LNCaP clone FGC (cell line): ENCODE measurements around the gene ANK3.

Source experiments
- DNase-seq: peaks from one replicate; pipeline ENCODE4 v3.0.0-alpha.2; 2011; ENCODE audit warnings: low read depth
- H3K4me3 ChIP-seq: 2 replicates; pipeline ENCODE4 v1.5.1; 2011; ENCODE audit warnings: mild to moderate bottlenecking, low read depth, low read length, control low read depth
- TF ChIP-seq, protein P1 (sequence below): IDR thresholded peaks from 2 replicates; pipeline ENCODE4 v1.5.1; 2012; ENCODE audit warnings: mild to moderate bottlenecking; ENCODE audit not compliant: control insufficient read depth, insufficient read depth; ENCODE audit errors: extremely low read depth

ANK3 gene

DNA sequence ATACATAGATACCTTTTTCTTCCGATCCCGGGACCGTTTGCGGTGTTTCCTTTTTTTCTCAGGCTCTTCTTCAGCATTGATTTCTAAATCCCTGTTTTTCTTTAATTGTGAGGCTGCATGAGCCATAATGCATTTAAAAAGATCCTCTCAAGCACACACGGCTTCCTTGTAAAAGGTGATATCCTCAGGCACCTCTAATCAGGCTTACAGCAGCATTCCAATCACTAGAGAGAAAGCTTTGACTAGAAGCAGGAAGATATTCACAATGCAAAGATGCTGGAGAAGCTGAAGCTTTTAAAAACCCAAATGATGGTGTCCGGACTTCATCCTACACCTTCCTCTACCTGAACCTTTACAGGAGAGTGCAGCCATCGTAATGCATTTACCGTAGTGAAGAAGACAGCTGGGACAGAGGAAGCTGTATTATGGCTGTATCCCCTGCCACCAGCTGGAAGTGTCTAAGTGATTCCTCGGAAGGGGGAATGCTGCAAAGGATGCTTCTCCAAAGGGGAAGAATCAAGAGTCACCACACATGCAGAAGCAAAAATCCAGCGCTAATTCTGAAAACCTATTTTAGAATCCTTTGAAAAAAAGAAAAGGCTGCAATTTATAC is at the start of gene ANK3:
Gene ANK3, minus strand, starts transcription at position 463 of the 613 bp plus-strand sequence. Its CDS starts 337 bp downstream, at position 126.
- TF ChIP-seq, protein P1, sequence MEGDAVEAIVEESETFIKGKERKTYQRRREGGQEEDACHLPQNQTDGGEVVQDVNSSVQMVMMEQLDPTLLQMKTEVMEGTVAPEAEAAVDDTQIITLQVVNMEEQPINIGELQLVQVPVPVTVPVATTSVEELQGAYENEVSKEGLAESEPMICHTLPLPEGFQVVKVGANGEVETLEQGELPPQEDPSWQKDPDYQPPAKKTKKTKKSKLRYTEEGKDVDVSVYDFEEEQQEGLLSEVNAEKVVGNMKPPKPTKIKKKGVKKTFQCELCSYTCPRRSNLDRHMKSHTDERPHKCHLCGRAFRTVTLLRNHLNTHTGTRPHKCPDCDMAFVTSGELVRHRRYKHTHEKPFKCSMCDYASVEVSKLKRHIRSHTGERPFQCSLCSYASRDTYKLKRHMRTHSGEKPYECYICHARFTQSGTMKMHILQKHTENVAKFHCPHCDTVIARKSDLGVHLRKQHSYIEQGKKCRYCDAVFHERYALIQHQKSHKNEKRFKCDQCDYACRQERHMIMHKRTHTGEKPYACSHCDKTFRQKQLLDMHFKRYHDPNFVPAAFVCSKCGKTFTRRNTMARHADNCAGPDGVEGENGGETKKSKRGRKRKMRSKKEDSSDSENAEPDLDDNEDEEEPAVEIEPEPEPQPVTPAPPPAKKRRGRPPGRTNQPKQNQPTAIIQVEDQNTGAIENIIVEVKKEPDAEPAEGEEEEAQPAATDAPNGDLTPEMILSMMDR = no peak
- no peak for DNase-seq

DNA sequence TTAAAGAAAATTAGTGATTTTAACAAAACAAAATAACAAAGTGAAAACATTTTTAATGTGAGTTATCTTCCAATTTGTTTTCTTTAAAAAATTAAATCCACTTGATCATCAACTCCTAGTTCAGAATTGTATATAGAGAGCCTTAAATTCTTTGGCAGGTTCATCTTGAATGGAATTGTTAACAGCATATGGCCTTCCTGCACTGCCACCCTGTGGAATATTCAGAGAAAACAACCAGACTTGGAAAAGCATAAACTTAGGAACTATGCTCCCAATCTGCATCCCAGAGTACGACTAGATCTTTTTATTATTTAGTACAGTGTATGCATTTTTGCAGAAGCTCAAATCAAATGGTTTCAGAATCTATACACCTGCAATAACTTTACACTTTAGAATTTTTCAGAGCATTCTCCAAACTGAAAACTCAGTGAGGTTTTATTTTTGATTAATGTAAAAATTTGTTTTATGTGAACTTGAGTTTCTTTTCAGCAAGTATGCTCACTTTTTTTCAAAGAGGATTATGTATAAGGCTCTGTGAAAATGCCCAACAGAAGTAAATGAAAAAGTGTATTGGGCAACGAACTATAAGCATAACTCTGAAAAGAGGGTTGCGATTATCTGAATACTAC is 44.9 kb upstream of the ANK3 start:
- no peak overlapping the region for H3K4me3 ChIP-seq
- TF ChIP-seq, protein P1 = peak; percentile 67
- peak; percentile 43 for DNase-seq

More for the DNA sequence above, at the start of gene ANK3:
- no peak within 1 kb of the TSS for H3K4me3 ChIP-seq

DNA sequence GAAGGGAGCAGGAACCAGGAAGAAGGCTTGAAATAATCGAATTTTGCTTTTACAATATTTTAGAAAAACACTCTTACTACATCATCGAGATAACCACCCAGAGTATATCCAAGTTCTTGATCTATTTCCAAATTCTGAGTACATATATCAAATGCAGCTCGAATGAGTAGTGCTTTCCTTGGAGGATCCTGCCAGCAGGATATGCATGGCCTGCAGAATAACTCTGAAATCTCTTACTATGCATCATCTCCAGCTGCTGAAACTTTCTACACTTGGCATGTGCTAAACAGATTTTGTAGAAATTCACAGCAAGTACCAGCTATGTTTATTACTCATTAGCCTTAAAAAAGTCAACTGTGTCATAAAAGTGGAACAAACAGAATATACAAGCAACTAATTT is 44.0 kb upstream of the ANK3 start:
- no peak overlapping the region for H3K4me3 ChIP-seq
- DNase-seq = no peak
- TF ChIP-seq, protein P1 = no peak

DNA sequence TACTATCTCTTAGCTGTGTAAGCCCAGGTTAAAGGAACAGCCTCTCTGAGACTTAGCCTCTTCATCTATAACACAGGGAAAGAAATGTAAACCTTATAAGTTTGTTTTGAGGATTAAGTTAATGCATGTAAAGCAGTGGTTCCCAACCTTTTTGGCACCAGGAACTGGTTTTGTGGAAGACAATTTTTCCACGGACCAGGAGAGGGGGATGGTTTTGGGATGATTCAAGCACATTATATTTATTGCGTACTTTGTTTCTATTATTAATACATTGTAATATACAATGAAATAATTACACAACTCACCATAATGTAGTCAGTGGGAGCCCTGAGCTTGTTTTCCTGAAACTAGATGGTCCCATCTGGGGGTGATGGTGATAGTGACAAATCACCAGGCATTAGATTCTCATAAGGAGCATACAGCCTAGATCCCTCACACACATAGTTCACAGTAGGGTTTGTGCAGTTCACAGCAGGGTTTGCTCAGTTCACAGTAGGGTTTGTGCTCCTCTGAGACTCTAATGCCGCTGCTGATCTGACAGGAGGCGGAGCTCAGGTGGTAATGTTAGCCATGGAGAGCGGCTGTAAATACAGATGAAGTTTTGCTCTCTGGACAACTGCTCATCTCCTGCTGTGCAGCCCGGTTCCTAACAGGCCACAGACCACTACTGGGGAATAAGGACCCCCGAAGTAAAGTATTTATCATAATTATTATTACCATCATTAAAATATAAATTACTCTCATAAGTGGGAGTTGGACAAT is 41.3 kb upstream of the ANK3 start:
- DNase-seq = no peak
- TF ChIP-seq, protein P1 = no peak
- H3K4me3 ChIP-seq = no peak overlapping the region

DNA sequence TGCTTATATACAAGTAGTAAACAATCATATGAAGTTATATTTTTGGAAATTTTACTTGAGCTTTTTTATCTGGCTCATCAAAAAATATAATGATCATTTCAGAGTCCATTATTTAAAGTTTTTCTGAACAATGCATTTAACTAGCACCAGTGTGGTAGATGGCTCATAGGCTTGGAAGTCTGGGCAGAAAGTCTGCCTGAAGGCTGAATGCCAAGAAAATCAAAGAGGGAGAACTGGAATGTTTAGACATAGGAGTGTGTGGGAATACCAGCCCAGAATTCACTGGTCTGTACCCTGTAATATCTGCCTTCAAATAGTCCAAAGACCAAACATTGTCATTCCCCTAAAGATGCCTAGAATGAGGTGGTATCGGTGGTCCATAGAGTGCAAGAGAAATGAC is 40.3 kb upstream of the ANK3 start:
- peak; percentile 57 for DNase-seq

DNA sequence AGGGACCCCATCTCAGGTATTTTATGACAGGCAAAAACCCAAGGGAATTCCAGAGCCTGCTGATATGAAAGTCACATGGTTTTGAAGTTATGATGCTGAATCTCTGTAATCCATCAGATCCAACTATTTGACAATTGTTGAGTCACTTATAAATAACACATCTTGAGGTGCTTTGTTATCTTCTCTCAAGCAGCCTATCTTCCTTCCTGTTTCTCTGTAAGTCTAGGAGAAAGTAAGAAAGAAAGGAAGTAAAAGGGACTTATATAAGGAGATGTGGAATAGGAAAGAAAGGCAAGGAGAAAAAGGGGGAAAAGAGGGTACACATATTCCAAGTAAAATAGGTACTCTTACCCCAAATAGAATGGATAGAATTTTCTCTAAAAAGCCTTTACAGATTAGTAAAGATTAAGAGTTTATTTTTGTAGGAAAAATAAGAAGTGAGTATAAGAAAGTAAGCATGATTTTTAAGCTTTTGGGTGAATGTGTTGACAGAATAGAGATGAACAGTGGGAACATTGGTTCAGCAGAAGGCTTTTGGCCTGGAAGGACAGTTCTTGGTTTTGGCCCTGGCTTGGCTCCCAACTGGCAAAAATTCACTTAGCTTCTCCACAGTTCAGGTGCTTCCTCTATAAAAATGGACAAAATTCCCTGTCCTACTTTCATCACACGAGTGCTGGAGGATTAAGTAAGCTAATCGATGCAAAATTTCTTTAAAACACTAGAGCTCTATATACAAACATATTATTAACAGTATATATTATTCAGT is 39.6 kb upstream of the ANK3 start:
- H3K4me3 ChIP-seq = no peak overlapping the region
- no peak for DNase-seq

More for the DNA sequence above, 40.3 kb upstream of the ANK3 start:
- no peak overlapping the region for H3K4me3 ChIP-seq
- TF ChIP-seq, protein P1 = no peak

More for the DNA sequence above, 39.6 kb upstream of the ANK3 start:
- TF ChIP-seq, protein P1 = no peak
